WTC11 (cell line): ENCODE measurements around the gene OTUB2.

Experiments
- GABPB1 ChIP-seq: sonication (generic); formaldehyde crosslinking; IDR thresholded peaks from 2 replicates; pipeline ENCODE4 v1.8.1; 2023; ENCODE audit warnings: mild to moderate bottlenecking, missing genetic modification reagents
- GRHL2 ChIP-seq: fragments of 250-450 bp; sonication (Bioruptor Pico); IDR thresholded peaks from 2 replicates; pipeline ENCODE4 v1.8.0; 2022; ENCODE audit warnings: mild to moderate bottlenecking, moderate library complexity; ENCODE audit not compliant: insufficient replicate concordance, severe bottlenecking
- NFATC4 ChIP-seq: fragments of 250-450 bp; sonication (Bioruptor Pico); IDR thresholded peaks from 2 replicates; pipeline ENCODE4 v1.9.0; 2021; ENCODE audit warnings: mild to moderate bottlenecking
- NFE2L1 ChIP-seq: sonication (generic); formaldehyde crosslinking; IDR thresholded peaks from 2 replicates; pipeline ENCODE4 v1.8.1; 2023; ENCODE audit warnings: missing genetic modification reagents
- ZBTB21 ChIP-seq: sonication (generic); formaldehyde crosslinking; IDR thresholded peaks from 2 replicates; pipeline ENCODE4 v1.8.1; 2023; ENCODE audit warnings: mild to moderate bottlenecking, missing genetic modification reagents, borderline replicate concordance
- ZNF263 ChIP-seq: sonication (generic); formaldehyde crosslinking; IDR thresholded peaks from 2 replicates; pipeline ENCODE4 v1.8.1; 2022; ENCODE audit warnings: low read depth, mild to moderate bottlenecking, moderate library complexity, missing genetic modification reagents
- TF ChIP-seq, protein P1 (sequence below): fragments of 200-600 bp; IDR thresholded peaks from 2 replicates; pipeline ENCODE4 v1.8.0; 2022; ENCODE audit warnings: antibody characterized with exemption
- TF ChIP-seq, protein P2 (sequence below): sonication (generic); formaldehyde crosslinking; IDR thresholded peaks from 2 replicates; pipeline ENCODE4 v1.8.0; 2022; ENCODE audit warnings: mild to moderate bottlenecking, missing genetic modification reagents
- TF ChIP-seq, protein P3 (sequence below): sonication (generic); formaldehyde crosslinking; IDR thresholded peaks from 2 replicates; pipeline ENCODE4 v1.8.0; 2022; ENCODE audit warnings: mild to moderate bottlenecking, missing genetic modification reagents

DNA sequence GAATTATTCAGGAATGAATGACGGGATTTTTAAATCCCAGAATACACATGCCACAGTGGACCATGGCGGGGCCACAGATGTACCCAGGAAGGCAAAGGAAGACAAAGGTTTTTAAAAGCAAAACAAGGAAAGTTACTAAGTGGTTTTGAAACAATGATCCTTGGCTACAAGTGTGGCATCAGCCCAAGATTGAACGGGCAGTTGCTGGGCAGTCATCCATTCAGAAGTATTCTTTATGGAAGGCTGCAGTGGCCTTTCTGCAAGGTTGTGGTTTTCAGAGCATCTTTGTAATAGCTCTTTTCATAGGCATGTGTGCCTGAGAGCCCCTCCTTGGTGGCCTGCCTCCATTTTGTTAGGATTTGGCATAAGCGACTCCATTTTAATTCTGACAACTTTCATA, 71.0 kb downstream of the OTUB2 start:
- TF ChIP-seq, protein P1, sequence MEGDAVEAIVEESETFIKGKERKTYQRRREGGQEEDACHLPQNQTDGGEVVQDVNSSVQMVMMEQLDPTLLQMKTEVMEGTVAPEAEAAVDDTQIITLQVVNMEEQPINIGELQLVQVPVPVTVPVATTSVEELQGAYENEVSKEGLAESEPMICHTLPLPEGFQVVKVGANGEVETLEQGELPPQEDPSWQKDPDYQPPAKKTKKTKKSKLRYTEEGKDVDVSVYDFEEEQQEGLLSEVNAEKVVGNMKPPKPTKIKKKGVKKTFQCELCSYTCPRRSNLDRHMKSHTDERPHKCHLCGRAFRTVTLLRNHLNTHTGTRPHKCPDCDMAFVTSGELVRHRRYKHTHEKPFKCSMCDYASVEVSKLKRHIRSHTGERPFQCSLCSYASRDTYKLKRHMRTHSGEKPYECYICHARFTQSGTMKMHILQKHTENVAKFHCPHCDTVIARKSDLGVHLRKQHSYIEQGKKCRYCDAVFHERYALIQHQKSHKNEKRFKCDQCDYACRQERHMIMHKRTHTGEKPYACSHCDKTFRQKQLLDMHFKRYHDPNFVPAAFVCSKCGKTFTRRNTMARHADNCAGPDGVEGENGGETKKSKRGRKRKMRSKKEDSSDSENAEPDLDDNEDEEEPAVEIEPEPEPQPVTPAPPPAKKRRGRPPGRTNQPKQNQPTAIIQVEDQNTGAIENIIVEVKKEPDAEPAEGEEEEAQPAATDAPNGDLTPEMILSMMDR = no peak
- TF ChIP-seq, protein P2, sequence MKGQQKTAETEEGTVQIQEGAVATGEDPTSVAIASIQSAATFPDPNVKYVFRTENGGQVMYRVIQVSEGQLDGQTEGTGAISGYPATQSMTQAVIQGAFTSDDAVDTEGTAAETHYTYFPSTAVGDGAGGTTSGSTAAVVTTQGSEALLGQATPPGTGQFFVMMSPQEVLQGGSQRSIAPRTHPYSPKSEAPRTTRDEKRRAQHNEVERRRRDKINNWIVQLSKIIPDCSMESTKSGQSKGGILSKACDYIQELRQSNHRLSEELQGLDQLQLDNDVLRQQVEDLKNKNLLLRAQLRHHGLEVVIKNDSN (CRISPR knock-in tag) = no peak
- TF ChIP-seq NFATC4 (CRISPR knock-in tag) (no peak), ZNF263 (CRISPR knock-in tag) (no peak), ZBTB21 (CRISPR knock-in tag) (no peak), NFE2L1 (CRISPR knock-in tag) (no peak), GABPB1 (CRISPR knock-in tag) (no peak), GRHL2 (no peak)
- TF ChIP-seq, protein P3, sequence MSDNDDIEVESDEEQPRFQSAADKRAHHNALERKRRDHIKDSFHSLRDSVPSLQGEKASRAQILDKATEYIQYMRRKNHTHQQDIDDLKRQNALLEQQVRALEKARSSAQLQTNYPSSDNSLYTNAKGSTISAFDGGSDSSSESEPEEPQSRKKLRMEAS = no peak
